RPMI7951 (cell line): ENCODE measurements around the gene ALDH7A1. TPM values are rescaled to one million over a fixed set of nuclear protein-coding genes. Genes with fewer than 3 reads are reported as not detected.
A peak's percentile ranks its signal among the peaks of the same experiment; 100 is the strongest.
"Not testable (repeated sequence)": the region's sequence is repeated elsewhere in the genome, so short reads cannot be mapped to it uniquely, and the experiment has no call there.

ENCODE experiments used
- DNase-seq: peaks from one replicate; pipeline ENCODE4 v3.0.0-alpha.2; 2012; ENCODE audit warnings: low read depth
- total RNA-seq: library from RNA; depleted of rRNA; stranded (reverse); fragments of >200 nt; shearing (Covaris generic); gene quantifications from 2 replicates; pipeline ENCODE4 v1.2.3, GENCODE V29; 2014; rRNA removed

Gene ALDH7A1
- total RNA-seq = 37.0 and 39.9 TPM in 2 replicates

DNA sequence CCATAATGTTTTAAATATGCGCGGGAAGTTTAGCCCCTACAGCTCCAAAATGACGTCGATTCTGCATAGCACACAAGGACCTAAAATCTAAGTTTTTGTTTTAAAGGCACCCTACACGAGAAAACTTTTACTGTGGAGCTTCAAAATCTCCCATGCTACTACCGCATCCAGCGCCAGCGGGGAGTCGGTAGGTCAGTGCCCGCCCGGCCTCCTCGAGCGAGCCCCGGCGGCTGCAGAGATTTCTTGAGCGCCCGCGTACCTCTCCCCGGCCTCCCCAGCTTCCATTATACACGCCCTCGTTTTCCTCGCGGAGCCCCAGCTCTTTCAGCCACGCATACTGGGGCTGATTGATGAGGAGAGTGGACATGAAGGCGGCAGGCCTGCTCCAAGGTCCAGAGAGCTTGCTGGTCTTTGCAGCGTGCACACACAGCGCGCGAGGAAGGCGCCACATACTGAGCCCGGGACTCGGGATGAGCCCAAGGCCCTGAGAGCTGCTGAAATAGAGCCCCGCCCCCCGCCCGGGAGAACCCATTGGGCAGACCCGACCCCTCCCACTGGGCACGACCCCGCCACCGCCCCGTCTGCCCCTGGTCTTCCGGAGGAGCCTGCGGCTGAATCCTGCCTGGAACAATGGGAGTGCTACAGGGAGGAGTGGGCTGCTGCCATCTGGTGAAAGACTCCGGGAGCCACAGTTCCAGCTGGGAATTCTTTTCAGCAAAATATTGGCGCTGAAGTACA is at the start of gene ALDH7A1:
Gene ALDH7A1 (minus strand): TSS at position 472 of the 738 bp plus-strand sequence. CDS start 21 bp downstream, at position 451.
- DNase-seq = peak; percentile 96

DNA sequence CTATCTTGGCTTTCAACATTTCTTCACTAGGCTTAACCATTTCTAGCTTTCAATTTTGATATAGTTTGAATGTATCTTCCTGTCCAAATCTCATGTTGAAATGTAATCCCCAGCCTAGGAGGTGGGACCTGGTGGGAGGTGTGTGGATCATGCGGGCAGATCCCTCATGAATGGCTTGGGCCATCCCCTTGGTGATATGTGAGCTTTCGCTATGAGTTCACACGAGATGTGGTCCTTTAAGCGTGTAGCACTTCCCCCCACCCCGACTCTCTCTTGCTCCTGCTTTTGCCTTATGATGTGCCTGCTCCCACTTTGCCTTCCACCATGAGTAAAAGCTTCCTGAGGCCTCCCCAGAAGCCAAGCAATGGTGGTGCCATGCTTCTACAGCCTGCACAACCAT is 46.4 kb upstream of the ALDH7A1 start:
- no peak for DNase-seq

- no peak for DNase-seq
These were observed 45.8 kb upstream of the ALDH7A1 start for GRCh38 chr5:126640866-126641265.

GRCh38 chr5:126636956-126637355 is 41.9 kb upstream of the ALDH7A1 start:
- DNase-seq = no peak

GRCh38 chr5:126635585-126635984 is 40.6 kb upstream of the ALDH7A1 start:
- no peak for DNase-seq

- no peak for DNase-seq
These were observed 38.5 kb upstream of the ALDH7A1 start for GRCh38 chr5:126633552-126633951.

- no peak for DNase-seq
These were observed 36.9 kb upstream of the ALDH7A1 start for GRCh38 chr5:126631920-126632319.

GRCh38 chr5:126628102-126628501 is 33.1 kb upstream of the ALDH7A1 start:
- DNase-seq = no peak

DNA sequence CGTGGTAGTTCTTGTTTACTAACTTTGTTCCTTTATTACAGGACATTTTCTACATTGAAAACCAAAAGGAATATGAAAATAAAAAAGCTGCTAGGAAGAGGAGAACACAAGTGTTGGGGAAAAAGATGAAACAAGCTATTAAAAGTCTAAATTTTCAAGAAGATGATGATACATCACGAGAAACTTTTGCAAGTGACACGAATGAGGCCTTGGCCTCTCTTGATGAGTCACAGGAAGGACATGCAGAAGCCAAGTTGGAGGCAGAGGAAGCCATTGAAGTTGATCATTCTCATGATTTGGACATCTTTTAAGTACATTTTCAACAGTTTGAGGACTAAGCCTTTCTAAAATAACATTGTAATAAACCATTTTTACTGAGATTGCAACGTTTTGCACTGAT is 29.5 kb upstream of the ALDH7A1 start:
- peak; percentile 85 for DNase-seq

DNA sequence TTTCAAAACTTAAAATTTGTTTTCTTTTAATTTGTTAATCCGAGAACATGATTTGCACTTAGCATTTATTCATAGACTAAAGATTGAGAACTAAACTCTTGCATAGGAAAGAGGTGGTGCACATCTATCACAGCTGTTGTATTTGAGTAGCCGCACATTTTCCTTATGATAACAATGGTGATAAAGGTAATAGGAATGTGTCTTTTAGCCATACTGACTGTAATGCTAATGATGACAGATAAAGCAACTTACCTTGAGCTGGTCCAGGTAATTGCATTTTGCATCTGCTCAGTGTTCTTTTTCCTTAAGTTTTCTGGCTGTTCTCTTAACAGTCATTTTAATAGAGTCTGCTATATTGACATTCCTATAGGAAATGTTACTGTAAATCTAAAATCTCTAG is 24.8 kb upstream of the ALDH7A1 start:
- DNase-seq = no peak

DNA sequence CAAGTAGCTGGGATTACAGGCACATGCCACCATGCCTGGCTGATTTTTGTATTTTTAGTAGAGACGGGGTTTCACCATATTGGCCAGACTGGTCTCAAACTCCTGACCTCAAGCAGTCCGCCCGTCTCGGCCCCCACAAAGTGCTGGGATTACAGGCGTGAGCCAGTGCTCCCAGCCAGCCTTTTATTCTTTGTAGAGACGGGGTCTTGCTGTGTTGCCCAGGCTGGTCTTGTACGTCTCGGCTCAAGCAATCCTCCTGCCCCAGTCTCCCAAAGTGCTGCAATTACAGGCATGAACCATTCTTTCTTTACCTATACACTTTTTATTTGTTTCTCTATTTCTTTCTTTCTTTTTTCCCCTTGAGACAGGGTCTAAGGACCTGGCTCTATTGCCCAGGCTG is 22.6 kb upstream of the ALDH7A1 start:
- not testable (repeated sequence) for DNase-seq

GRCh38 chr5:126615286-126615685 is 20.3 kb upstream of the ALDH7A1 start:
- DNase-seq = no peak

DNA sequence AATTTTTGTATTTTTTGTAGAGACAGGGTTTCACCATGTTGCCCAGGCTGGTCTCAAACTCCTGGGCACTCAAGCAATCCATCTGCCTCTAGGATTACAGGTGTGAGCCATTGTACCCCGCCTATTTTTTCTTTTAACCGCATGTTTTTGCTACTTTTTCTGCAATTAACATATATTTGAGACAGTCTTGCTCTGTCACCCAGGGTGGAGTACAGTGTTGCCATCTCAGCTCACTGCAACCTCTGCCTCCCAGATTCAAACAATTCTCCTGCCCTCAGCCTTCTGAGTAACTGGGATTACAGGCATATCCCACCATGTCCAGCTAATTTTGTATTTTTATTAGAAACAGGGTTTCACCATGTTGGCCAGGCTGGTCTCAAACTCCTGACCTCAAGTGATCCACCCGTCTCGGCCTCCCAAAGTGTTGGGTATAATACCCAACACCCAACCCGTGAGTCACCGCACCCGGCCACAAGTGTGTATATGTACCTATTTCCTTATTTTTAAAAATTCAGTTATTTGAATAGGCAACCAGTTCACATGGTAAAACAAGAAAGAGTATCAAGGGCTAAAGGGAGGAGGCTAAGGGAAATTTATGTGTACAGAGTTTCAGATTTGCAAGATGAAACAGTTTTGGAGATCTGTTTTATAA is 19.0 kb upstream of the ALDH7A1 start:
- DNase-seq = no peak

DNA sequence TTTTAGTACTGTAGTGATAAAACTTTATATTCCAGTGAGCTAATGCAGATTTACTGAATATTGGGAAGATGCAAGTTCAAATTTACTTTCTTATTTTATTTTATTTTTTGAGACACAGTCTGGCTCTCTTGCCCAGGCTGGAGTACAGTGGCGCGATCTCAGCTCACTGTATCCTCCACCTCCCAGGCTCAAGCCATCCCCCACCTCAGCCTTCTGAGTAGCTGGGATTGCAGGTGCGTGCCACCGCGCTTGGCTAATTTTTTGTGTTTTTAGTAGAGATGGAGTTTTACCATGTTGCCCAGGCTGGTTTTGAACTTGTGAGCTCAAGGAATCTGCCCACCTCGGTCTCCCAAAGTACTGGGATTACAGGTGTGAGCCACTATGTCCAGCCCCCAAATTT is 15.6 kb upstream of the ALDH7A1 start:
- DNase-seq = no peak

- DNase-seq = no peak
These were observed 15.1 kb upstream of the ALDH7A1 start for GRCh38 chr5:126610160-126610559.

DNA sequence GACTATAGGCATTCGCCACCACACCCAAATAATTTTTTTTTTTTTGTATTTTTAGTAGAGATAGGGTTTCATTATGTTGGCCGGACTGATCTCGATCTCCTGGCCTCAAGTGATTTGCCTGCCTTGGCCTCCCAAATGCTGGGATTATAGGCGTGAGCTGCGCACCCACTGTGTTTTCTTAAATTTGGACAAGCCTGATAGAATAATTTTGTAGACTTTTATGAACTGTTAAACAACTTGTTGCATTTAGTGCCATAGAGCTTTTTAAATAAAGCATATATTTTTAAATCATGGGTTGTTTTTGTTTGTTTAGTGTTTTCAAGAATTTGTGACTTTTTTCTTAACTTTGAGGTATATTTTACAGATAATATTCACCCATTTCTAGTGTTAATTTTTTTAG is 10.5 kb upstream of the ALDH7A1 start:
- no peak for DNase-seq

DNA sequence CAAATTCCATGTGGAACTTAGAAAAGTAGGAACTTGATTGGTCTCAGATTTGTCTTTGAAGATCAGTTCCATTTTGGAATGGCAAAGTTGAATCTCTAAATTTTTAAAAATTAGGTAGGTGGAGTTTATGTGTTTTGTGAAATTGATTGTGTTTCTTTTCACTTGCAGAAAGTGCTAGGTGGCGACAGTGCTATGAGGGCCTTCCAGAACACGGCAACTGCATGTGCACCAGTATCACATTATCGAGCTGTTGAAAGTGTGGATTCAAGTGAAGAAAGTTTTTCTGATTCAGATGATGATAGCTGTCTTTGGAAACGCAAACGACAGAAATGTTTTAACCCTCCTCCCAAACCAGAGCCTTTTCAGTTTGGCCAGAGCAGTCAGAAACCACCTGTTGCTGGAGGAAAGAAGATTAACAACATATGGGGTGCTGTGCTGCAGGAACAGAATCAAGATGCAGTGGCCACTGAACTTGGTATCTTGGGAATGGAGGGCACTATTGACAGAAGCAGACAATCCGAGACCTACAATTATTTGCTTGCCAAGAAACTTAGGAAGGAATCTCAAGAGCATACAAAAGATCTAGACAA is 8.5 kb upstream of the ALDH7A1 start:
- no peak for DNase-seq

GRCh38 chr5:126600631-126601511 is 5.9 kb upstream of the ALDH7A1 start, which contains the start of gene PHAX:
PHAX (plus strand) TSS chr5:126600947; CDS start chr5:126600963, 16 bp downstream.
- DNase-seq = peak; percentile 77

DNA sequence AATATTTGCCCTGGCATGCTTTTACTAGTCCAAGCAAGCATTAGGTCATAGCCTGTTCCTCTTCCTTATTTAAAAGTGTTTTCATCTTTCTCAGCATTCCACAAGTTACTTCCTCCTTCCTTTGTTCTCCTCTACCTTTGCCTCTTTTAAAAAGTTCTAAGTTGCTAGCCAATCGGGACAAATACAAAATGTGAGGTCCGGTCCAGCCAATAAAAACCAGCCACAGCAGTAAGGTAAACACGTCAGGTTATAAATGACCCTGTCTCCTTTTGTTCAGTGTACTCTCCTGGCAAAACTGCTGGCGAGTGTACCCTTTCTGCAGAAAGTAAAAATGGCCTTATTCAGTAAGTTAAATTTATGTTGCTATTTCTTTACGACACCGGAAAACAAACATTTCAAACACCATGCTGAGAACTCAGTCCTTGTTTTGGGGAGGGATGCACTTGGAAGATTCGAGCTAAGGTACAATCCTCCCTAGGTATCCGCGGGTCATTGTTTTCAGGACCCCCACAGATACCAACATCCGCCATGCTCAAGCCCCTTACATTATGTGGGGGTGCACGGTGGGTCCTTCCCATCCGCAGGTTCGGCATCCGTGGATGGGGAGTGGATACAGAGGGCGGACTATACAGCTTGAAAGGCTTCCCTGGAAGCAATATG is 5.1 kb upstream of the ALDH7A1 start:
- DNase-seq = not testable (repeated sequence)

GRCh38 chr5:126599499-126599898 is 4.5 kb upstream of the ALDH7A1 start:
- no peak for DNase-seq

GRCh38 chr5:126597156-126597555 is 2.1 kb upstream of the ALDH7A1 start:
- DNase-seq = peak; percentile 60
